ENCODE results near the gene PLXNA4.

DNA sequence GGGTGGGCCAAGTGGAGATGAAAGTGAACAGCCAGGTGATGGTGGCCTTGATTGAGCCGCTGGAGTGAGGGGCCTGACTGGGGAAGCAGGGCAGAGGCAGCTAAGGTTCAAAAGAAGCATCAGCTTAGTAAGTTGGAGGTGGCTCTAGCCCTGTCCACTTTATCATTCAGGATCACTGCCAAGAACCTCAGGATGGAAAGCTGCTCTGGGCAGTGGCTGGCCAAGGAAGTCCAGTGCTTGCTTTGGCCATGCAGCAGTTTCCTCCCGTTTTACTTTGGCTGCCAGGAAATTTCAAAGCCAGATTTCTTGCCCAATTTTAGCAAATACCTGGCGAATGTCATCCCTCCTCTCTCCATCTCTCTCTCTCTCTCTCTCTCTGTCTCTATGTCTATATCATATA is 384.9 kb downstream of the PLXNA4 start:
- TF ChIP-seq, protein P1, sequence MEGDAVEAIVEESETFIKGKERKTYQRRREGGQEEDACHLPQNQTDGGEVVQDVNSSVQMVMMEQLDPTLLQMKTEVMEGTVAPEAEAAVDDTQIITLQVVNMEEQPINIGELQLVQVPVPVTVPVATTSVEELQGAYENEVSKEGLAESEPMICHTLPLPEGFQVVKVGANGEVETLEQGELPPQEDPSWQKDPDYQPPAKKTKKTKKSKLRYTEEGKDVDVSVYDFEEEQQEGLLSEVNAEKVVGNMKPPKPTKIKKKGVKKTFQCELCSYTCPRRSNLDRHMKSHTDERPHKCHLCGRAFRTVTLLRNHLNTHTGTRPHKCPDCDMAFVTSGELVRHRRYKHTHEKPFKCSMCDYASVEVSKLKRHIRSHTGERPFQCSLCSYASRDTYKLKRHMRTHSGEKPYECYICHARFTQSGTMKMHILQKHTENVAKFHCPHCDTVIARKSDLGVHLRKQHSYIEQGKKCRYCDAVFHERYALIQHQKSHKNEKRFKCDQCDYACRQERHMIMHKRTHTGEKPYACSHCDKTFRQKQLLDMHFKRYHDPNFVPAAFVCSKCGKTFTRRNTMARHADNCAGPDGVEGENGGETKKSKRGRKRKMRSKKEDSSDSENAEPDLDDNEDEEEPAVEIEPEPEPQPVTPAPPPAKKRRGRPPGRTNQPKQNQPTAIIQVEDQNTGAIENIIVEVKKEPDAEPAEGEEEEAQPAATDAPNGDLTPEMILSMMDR (conservative IDR thresholded peaks at IDR 0.05; ENCODE audit: low read depth, low read length) = no peak
- TF ChIP-seq EZH2 (IDR thresholded peaks at IDR 0.05; ENCODE audit: borderline replicate concordance, low read depth, low read length, poor library complexity, severe bottlenecking) = no peak

Data from A673 (cell line).